Activated CD4-positive, alpha-beta T cell treated with anti-CD3 and anti-CD28 coated beads, Interleukin-2, amount 50 U/mL, for 1 hour (primary cell): ENCODE data around the gene SCMH1.

ENCODE experiments used
- DNase-seq: peaks from one replicate; pipeline ENCODE4 v3.0.0-alpha.2; 2020

Gene SCMH1

DNA sequence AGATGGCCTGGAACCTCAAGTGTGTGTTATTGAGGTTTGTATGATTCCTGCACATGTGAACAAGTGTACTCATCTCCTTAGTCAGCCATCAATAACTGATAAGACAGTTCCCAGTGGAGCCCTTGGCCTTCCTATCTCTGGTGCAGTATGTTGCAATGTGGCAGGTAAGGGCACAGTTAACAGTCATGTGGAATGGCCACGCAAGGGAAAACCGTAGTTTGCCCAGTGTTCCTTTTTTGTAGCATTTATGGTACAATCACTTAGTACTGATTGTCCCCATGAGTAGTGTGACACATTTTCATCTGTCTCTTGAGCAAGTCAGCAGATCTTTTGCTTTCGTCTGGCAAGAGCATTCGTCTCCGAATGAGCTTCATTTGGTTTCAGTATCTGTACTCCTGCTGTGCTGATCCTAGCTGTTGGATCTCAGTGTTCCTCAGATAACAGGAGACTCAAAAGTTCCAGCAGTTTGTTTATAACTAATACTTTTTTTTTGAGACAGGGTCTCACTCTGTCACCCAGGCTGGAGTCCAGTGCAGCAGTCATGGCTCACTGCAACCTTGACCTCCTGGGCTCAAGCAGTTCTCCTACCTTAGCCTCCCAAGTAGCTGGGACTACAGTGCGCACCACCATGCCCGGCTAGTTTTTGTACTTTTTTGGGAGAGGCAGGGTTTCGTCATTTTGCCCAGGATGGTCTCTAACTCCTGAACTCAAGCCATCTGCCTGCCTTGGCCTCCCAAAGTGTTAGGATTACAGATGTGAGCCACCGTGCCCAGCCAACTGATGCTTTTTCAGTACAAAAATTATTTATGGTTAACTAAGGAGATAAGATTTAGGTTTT, 254.4 kb downstream of the SCMH1 start:
- no peak for DNase-seq

DNA sequence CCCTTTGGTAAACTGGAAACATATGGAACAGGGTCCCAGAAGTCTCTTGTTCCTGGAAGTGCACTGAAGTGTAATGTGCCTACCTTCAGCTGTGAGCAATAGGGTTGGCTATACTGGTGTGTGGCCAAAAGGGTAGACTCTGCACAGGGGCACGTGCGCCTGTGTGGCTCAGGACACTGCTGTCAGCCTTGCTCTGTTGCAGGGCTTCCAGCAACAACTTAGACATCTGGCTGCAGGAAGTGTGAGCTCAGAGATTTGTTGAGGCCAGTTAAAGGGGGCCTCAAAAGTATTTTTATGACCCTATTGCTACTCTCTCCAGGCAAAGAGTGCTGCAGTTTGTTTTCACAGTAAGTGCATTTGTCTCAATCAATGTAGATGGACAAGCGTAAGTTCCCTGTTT, 255.2 kb downstream of the SCMH1 start:
- DNase-seq: no peak

GRCh38 chr1:40986328-40986783, 255.8 kb downstream of the SCMH1 start:
- DNase-seq: no peak

GRCh38 chr1:40985875-40986274, 256.2 kb downstream of the SCMH1 start:
- no peak for DNase-seq

DNA sequence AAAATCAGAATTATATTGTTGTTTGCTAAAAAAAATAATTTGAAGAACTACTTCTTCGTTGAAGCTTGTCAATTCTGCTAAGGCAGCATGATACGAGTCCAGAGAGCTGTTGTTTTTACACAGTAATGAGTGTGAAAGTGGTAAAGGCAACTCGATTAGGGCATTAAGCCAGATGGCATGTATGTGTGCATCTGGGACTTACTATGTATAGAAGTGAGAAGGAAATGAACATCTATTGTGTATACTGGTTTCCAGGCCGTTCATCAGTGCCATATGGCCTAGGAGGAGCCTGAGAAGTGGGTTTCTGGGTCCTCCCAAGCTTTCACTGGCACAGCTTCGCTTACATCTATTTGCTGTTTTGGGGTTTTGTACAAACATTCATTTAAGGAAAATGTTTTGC, 256.9 kb downstream of the SCMH1 start:
- DNase-seq: no peak

DNA sequence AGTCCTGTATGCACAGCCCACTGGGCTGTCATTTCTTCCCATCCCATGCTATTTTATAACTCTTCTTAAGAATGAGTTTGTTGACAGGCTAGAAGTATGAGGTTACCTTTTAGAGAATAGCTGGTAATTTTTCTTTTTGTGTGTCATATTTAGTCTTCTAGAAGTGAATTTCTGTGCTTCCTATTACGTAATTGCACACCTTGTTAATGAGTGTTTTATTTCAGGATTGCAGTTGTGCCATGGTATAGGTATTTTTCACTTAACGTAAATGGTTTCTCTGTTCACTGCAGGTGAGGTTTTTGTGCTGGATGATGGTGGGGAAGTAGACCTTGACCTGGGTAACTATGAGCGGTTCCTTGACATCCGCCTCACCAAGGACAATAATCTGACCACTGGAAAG, 257.6 kb downstream of the SCMH1 start:
- no peak for DNase-seq

- DNase-seq: no peak
Measured at GRCh38 chr1:40984066-40984465, 258.0 kb downstream of the SCMH1 start.

GRCh38 chr1:40983286-40983685, 258.8 kb downstream of the SCMH1 start:
- no peak for DNase-seq

GRCh38 chr1:40982721-40983120, 259.4 kb downstream of the SCMH1 start:
- DNase-seq: no peak

DNA sequence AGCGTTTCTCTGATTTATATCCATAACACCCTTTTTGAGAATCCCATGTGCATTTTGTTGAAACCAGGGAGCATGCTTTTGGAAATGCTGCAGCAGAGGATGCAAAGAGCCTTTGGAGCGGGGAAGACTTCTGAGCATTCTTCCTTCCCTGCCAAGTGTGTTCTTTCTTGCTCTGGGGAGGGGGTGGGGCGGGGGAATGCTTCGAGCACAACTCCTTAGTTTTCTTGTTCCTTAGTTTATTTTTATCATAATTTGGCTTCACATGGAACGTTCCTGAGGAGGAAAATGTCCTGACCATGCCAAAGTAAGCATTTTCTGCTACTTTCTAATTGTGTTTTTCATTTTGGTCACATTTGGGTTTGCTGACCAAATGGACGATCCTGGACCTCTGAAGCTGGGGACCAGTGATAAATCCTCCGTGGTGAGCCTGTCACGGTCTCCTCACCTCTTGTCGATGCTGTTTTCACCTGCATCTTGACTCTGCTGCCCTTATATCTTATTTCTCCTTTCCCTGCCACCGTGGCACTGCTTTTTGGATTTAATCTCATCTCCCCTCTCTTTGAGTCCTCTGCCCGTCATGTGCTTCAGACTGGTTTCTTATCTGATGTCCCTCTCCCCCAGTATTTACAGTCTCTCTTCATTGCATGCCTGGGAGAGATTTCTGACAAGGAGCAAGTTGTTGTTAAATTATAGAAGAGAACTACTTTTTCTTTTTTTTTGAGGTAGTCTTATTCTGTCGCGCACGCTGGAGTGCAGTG, 260.2 kb downstream of the SCMH1 start:
- no peak for DNase-seq

DNA sequence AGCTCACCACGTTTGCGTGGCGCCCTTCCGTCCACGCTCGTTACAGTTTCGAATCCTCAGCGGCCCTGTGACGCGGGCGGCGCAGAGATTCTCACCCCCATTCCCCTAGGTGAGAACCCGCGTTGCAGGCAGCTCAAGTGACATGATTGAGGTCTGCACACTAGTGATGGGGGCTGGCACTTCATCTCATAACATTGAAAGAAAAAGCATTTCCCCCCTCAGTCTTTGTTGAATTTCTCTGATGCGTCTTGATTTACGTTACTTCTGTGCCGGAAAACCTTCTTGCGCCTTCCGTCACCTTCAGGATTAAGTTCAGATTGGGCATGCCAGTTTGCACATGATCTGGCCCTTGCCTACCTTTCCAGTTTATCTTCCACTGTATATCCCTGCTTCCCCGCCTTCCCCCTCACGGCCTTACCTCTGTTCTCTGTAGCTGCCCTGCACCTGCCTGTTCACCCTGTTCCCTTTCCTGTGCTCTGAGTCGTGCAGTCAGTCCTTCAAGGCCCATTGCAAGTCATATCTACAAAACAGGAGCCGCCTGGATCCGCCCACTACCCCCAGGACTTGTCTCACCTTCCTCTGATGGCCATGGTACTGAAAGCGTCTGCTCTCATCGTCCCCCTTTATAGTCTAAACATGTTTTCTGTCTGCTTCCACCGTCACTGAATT, 261.5 kb downstream of the SCMH1 start:
- DNase-seq: peak; percentile 43

DNA sequence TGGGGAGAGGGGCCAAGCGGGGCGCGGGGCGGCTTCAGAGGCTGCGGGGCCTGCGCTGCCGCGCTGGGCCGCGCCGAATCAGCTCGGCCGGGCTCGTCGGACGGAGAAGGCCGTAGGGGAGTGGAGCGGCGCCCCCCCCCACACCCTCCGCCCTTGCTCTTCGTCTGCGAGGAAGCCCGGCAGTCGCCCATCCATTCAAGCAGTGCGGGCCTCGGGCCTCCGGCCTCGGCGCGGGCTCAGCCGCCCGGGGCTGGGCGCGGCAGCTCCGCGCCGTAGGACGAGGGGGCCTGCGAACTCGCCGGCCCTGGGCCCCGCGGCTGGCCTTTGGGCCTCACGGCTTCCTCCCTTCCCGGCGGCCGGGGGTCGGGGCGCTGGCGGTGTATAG, 262.0 kb downstream of the SCMH1 start:
- DNase-seq: no peak

- peak; percentile 95 for DNase-seq
Measured at GRCh38 chr1:40979241-40980067, 262.7 kb downstream of the SCMH1 start, which contains the start of gene CTPS1. CTPS1 (plus strand) TSS chr1:40979696; CDS start chr1:40983291, 3,595 bp downstream.

- DNase-seq: no peak
Measured at GRCh38 chr1:40978886-40979240, 263.2 kb downstream of the SCMH1 start.

- DNase-seq: no peak
Measured at GRCh38 chr1:40977716-40978115, 264.4 kb downstream of the SCMH1 start.
